Daoy (cell line): ENCODE data around the gene MMP24OS. TPM values are rescaled to one million over a fixed set of nuclear protein-coding genes. Genes with fewer than 3 reads are reported as not detected.
A peak's percentile ranks its signal among the peaks of the same experiment; 100 is the strongest.

Source experiments
- DNase-seq: peaks from one replicate; pipeline ENCODE4 v3.0.0-alpha.2; 2015; ENCODE audit warnings: low read depth
- total RNA-seq: library from RNA; depleted of rRNA; stranded (reverse); fragments of >200 nt; shearing (Covaris generic); gene quantifications from 2 replicates; pipeline ENCODE4 v1.2.3, GENCODE V29; 2014; rRNA removed

The MMP24OS gene
- total RNA-seq, 1 experiment from 2014 or later = 2.2 TPM

DNA sequence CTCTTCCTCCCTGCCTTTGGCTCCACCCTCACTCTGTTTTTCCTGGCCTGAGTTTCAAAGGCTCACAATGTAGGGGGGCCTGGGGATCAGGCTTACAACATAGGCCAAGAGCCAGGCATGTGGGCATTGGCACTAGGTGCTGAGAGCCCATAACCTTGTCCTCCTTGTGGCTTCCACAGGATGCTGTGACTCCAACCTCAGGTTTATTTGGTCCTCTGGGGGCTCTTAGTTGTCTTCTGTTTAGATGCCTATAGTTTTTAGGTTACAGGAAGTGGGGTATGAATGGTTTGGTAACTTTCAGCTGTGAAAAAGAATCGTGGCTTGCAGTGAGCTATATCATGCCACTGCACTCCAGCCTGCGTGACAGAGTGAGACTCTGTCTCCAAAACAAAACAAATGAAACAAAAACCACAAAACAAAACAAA is 25.9 kb downstream of the MMP24OS start:
- no peak for DNase-seq

- DNase-seq = no peak
Observed at GRCh38 chr20:35251613-35251940, 26.3 kb downstream of the MMP24OS start.

GRCh38 chr20:35248641-35249475 is 29.1 kb downstream of the MMP24OS start:
- DNase-seq = no peak

DNA sequence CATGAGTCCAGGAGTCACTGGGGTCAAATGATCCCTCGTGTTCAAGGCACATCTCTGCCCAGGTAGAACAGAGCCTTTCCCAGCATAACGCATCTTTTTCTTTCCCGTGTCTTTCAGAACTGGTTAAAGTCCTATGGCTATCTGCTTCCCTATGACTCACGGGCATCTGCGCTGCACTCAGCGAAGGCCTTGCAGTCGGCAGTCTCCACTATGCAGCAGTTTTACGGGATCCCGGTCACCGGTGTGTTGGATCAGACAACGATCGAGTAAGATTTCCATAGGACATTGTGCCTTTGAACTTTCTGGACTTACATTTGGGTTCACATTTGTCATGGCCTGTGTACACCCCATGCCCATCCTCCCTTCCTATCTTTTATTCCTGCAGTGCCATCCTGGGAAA is 31.2 kb downstream of the MMP24OS start:
- DNase-seq = no peak

DNA sequence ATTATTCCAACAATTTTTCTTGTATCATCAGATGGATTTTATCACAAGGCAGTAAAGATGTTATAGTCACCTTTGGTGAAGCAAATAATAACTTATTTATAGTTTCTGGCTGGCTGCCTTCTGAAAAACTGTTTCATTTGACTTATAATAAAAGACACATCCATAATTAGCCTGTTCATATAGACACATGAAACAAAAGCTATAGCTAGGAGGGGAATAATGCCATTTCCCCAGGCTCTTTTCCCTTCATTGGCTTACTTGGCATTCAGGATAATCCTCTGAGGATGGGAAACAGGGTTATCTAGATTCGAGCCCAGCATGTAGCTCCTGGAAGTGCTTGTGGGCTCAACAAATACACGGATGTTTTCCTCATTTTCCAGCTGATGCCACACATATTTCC is 33.9 kb downstream of the MMP24OS start:
- no peak for DNase-seq

- no peak for DNase-seq
Observed at GRCh38 chr20:35243317-35243716, 34.6 kb downstream of the MMP24OS start.

DNA sequence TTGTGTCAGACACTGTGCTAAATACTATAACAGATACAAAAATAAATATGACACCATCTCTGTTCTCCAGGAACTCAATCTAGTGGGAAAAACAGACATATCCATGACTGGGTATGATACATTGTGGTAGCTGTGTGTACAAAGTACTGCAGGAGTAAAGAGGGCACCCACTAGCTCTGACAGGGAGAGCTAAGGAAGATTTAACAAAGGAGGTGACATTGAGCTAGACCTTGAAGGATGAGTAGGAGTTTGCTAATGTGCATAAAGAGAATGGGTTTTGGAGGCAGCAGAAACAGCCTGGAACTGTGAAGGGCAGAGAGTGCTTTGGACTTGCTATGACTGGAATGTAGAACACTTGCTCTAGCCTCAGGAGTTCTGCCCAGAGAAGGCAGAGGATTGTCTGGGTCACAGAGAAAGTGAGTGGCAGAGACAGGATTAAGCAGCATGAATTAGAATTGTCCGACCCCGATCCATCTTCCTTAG is 37.1 kb downstream of the MMP24OS start:
- no peak for DNase-seq

DNA sequence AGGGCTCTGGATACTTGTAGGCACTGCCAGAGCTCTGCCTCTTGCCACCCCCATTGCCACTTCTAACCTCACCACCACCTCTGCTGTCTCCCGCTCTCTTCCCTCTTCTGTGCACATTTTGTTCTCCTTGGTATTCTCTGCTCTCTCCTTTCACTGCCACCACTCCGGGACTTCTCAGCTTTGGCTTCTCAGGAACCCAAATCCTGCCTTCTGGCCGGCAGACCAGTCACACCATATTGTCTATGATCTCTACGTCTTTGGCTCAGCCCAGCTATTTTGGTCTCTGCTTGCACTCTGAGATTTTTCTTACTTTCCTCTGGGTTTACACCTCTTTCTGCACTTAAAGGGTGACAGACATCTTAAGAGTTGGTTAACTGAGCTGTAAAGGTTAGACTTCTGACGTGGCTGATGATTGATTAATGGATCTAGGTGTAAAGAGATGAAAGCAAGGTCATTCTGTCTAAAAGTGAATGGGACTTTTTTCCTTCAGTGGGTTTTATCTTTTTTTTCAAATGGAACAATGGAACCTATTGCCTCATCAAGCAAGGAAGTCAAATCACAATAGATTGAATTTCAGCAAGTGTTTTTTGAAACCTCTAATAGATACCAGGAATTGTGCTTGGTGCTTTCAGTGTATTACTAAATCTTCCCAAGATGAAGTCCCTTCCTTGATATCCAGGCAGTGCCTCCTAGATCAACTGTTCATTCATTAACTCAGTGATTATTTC is 37.7 kb downstream of the MMP24OS start:
- DNase-seq = no peak

GRCh38 chr20:35238735-35239134 is 39.2 kb downstream of the MMP24OS start:
- DNase-seq = no peak

- no peak for DNase-seq
Observed at GRCh38 chr20:35238170-35238569, 39.8 kb downstream of the MMP24OS start.

DNA sequence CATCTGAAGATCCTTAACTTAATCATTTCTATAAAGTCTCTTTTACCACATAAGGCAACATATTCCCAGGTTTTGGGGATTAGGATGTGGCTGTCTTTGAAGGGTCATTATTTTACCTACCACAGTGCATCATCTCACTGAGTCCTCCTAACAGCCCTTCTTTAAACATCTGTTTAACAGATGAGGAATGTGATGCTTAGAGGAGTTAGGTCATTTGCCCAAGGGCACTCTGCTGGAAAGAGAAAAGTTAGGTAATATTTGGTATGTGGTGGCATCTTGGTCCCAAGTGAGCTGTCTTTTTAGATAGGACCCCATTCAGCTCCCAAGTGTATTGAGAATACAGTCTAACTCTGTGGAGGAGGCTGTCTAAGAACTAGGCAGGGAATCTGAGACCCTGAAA is 40.4 kb downstream of the MMP24OS start:
- no peak for DNase-seq

GRCh38 chr20:35235881-35236280 is 42.0 kb downstream of the MMP24OS start:
- no peak for DNase-seq

DNA sequence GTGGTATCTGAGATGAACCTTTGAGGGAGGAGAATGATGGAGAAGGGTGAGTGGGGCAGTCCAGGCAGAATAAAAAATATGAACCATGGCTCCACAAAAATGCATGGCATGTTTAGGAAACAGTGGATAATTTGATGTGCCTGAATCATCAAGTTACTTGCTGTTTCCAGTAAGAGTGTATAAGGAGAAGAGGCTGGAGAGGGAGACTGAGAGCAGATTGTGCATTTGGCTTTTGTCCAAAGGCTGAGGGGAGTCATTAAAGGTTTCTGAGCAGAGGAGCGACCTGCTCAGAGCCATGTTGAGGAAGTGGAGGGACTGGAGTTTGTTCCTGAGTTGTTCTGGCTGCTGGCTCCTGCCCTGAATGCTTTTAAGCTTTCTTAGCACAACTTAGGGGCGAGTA is 45.3 kb downstream of the MMP24OS start:
- DNase-seq = peak; percentile 31

DNA sequence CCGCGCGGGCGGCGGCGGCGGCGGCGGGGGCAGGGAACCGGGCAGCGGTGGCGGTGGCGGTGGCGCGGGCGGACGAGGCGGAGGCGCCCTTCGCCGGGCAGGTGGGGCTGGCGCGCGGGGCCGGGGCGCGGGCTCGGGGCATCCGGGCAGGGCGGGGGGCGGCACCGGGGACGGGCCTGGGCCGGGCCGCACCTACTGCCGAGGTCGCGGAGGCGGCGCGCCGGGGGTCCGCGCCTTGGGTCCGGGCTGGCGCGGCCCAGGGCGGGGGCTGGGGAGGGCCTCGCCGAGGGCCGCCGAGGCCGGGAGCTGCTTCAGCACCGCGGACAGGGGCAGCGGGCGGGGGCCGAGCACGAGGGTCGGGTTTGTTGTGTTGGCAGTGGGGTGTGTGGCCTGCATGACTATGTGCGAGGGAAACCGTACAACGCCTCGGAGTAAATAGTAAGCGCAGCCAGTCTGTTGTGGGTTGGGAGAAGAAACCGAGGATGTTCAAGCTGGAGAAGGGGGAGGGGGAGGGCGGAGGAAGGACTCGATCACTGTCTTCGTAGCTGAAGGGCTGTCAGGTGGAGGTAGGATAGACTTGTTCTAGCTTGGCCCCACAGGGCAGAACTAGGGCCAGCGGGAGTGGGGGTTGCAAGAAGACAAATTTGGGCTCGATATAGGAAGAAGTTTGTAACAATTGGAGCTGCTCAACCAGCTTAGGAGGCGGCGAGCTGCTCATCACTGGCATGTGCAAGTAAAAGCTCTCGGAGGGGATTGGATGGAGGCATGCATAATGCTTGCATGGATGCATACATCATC is 50.8 kb downstream of the MMP24OS start:
- peak; percentile 55 for DNase-seq

Other genes with a start within 250 kb of the MMP24OS start
- gene TRPC4AP, start 185.3 kb downstream of the MMP24OS start, total RNA-seq = 20.2 and 25.7 TPM in 2 replicates
- 22.7 and 25.9 TPM in 2 replicates for gene EDEM2, start 130.8 kb downstream of the MMP24OS start, total RNA-seq
- 20.9 and 21.8 TPM in 2 replicates for gene PROCR, start 106.0 kb downstream of the MMP24OS start, total RNA-seq
- 0.54 and 0.86 TPM in 2 replicates for gene MMP24, start 51.4 kb downstream of the MMP24OS start, total RNA-seq
- gene EIF6, start 6.7 kb upstream of the MMP24OS start, total RNA-seq = 316 and 384 TPM in 2 replicates
- not detected in 2 replicates for gene FAM83C, start 14.3 kb upstream of the MMP24OS start, total RNA-seq
- gene UQCC1, start 133.9 kb upstream of the MMP24OS start, total RNA-seq = 55.2 and 55.3 TPM in 2 replicates
- gene GDF5, start 160.1 kb upstream of the MMP24OS start, total RNA-seq = 5.2 and 12.1 TPM in 2 replicates
- 18.4 and 19.9 TPM in 2 replicates for gene CEP250, start 177.5 kb upstream of the MMP24OS start, total RNA-seq